GM19468 (cell line): ENCODE results near the gene PCDHGA7.
"Not testable (repeated sequence)": the region's sequence is repeated elsewhere in the genome, so short reads cannot be mapped to it uniquely, and the experiment has no call there.

ENCODE experiments used
- ATAC-seq: cut with Tn5 transposase; IDR thresholded peaks from one replicate; pipeline ENCODE4 v1.9.1; 2021; ENCODE audit warnings: mild to moderate bottlenecking, moderate library complexity, moderate number of reproducible peaks; ENCODE audit not compliant: unreplicated experiment; ENCODE audit errors: extremely low read depth

PCDHGA7 gene

GRCh38 chr5:141394401-141395187, 12.1 kb downstream of the PCDHGA7 start:
- not testable (repeated sequence) for ATAC-seq

GRCh38 chr5:141397756-141398551, 15.4 kb downstream of the PCDHGA7 start, which contains the start of gene PCDHGB5:
Gene PCDHGB5 (plus strand): TSS chr5:141397947. CDS start chr5:141398128, 181 bp downstream.
- ATAC-seq, result peak; percentile 70

GRCh38 chr5:141398608-141399007, 16.1 kb downstream of the PCDHGA7 start:
- ATAC-seq, result no peak

- ATAC-seq, result no peak
Measured at GRCh38 chr5:141399555-141400258, 17.2 kb downstream of the PCDHGA7 start.

GRCh38 chr5:141402553-141403243, 20.2 kb downstream of the PCDHGA7 start, which contains the start of gene PCDHGA9:
Gene PCDHGA9 (plus strand): TSS chr5:141402778. CDS start chr5:141402953, 175 bp downstream.
- ATAC-seq, result no peak

- no peak for ATAC-seq
Measured at GRCh38 chr5:141403387-141403786, 20.8 kb downstream of the PCDHGA7 start.

- ATAC-seq, result not testable (repeated sequence)
Measured at GRCh38 chr5:141407790-141408505, 25.4 kb downstream of the PCDHGA7 start, which contains the start of gene PCDHGB6. Gene PCDHGB6 (plus strand): TSS chr5:141408021. CDS start chr5:141408203, 182 bp downstream.

GRCh38 chr5:141409598-141410306, 27.2 kb downstream of the PCDHGA7 start:
- ATAC-seq, result no peak

- ATAC-seq, result no peak
Measured at GRCh38 chr5:141411575-141411974, 29.0 kb downstream of the PCDHGA7 start.

- ATAC-seq, result peak; percentile 53
Measured at GRCh38 chr5:141412854-141413539, 30.5 kb downstream of the PCDHGA7 start, which contains the start of gene PCDHGA10. Gene PCDHGA10 (plus strand): TSS chr5:141412987. CDS start chr5:141413176, 189 bp downstream.

GRCh38 chr5:141413540-141414069, 31.1 kb downstream of the PCDHGA7 start:
- ATAC-seq, result no peak

GRCh38 chr5:141414548-141415274, 32.2 kb downstream of the PCDHGA7 start:
- not testable (repeated sequence) for ATAC-seq

GRCh38 chr5:141415275-141415618, 32.7 kb downstream of the PCDHGA7 start:
- ATAC-seq, result not testable (repeated sequence)

GRCh38 chr5:141417494-141418172, 35.1 kb downstream of the PCDHGA7 start, which contains the start of gene PCDHGB7:
Gene PCDHGB7 (plus strand): TSS chr5:141417677. CDS start chr5:141417860, 183 bp downstream.
- peak; percentile 36 for ATAC-seq

GRCh38 chr5:141419074-141419880, 36.7 kb downstream of the PCDHGA7 start:
- no peak for ATAC-seq
